ENCODE data around the gene PLIN3.
A peak's percentile ranks its signal among the peaks of the same experiment; 100 is the strongest.

Gene PLIN3

GRCh38 chr19:4909156-4909896, 41.9 kb upstream of the PLIN3 start, which contains the start of gene UHRF1:
Gene UHRF1, plus strand, starts transcription at chr19:4909501. Its CDS starts 1,385 bp downstream, at chr19:4910886.
- no peak within 1 kb of the TSS for H3K27ac ChIP-seq
- H3K36me3 ChIP-seq, result no peaks in the 10 kb centered on the region
- H3K4me3 ChIP-seq, result peak within 1 kb of the TSS; percentile 59 to 60
- no peak for TF ChIP-seq CTCF (IDR thresholded peaks at IDR 0.05)
- no peak for DNase-seq
- no peaks in the 10 kb centered on the region for H3K9me3 ChIP-seq
- peaks cover 0 to 30% (median 28%) of the 10 kb centered on the region in 4 donors for H3K4me1 ChIP-seq
- H3K27me3 ChIP-seq, result peaks cover 0 to 20% of the 10 kb centered on the region in 2 donors
- intact Hi-C loops (cut with DNase I; ENCODE audit: low total_unique reads), result no loop called here

DNA sequence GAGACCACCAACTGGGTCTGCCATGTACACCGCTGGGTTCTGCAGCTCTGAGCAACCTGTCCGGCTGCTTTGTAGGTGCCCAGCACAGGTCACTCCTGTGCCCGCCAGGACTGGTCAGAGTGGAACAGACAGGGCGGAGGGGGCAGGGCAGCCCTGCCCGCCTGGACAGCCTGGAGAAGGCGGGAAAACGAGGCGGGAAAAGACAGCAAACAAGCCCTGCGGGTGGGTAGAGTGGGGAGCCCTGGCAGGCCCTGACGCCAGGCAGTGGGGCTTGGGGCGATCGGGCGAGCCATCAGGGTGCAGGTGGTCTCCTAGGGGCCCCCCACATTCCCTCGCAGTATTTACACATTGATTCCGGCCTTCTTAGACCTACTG, 41.3 kb upstream of the PLIN3 start:
- TF ChIP-seq CTCF (IDR thresholded peaks at IDR 0.05), result no peak
- Histone ChIP-seq H3K27me3 (peaks cover 0 to 20% of the 10 kb centered on the region in 2 donors), H3K4me3 (peak overlapping the region in 1 of 2 donors; percentile 60), H3K4me1 (peaks cover 0 to 30% (median 28%) of the 10 kb centered on the region in 4 donors), H3K27ac (no peak overlapping the region), H3K36me3 (no peaks in the 10 kb centered on the region), H3K9me3 (no peaks in the 10 kb centered on the region)
- intact Hi-C loops (cut with DNase I; ENCODE audit: low total_unique reads), result no loop called here
- no peak for DNase-seq

DNA sequence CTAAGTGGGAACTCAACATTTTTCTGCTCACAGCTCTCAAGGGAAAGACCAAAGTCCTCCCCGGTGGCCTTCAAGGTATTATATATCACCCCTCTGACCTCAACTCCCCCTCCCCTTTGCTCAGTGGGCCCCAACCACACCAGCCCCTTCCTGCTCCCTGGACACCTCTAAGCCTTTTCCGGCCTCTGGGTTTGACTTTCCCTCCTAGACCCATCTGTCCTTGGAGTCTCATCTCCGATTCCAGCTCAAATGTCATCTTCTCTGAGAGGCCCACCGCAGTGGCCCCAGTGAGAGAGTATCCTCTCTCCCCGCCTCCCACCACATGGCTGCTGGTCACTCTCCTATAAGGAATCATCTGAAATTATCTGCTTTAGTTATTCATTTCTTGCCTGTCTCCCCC, 40.9 kb upstream of the PLIN3 start:
- intact Hi-C loops (cut with DNase I; ENCODE audit: low total_unique reads), result no loop called here
- H3K27ac ChIP-seq, result no peak overlapping the region

DNA sequence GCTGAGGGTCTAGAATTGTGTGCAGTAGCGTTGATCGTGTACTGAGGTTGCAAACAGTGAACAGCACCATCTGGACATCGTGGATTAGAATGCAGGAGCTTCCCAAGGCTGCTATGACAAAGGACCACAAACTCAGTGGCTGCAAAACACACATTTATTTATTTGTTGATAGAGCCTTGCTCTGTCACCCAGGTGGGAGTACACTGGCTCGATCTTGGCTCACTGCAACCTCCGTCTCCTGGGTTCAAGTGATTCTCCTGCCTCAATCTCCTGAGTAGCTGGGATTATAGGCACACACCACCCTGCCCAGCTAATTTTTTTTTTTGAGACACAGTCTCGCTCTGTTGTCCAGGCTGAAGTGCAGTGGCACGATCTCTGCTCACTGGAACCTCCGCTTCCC, 39.5 kb upstream of the PLIN3 start:
- Histone ChIP-seq H3K4me3 (no peak overlapping the region), H3K9me3 (no peaks in the 10 kb centered on the region), H3K4me1 (peaks cover 0 to 27% (median 26%) of the 10 kb centered on the region in 4 donors), H3K27me3 (peaks cover 0 to 20% of the 10 kb centered on the region in 2 donors), H3K27ac (no peak overlapping the region), H3K36me3 (no peaks in the 10 kb centered on the region)
- DNase-seq, result no peak
- intact Hi-C loops (cut with DNase I; ENCODE audit: low total_unique reads), result no loop called here
- TF ChIP-seq CTCF (IDR thresholded peaks at IDR 0.05), result no peak

More for the DNA sequence above, 40.9 kb upstream of the PLIN3 start:
- no peaks in the 10 kb centered on the region for H3K9me3 ChIP-seq
- H3K4me3 ChIP-seq, result no peak overlapping the region
- DNase-seq, result no peak
- H3K27me3 ChIP-seq, result peaks cover 0 to 20% of the 10 kb centered on the region in 2 donors
- H3K36me3 ChIP-seq, result no peaks in the 10 kb centered on the region
- H3K4me1 ChIP-seq, result peaks cover 0 to 30% (median 28%) of the 10 kb centered on the region in 4 donors
- TF ChIP-seq CTCF (IDR thresholded peaks at IDR 0.05), result no peak

DNA sequence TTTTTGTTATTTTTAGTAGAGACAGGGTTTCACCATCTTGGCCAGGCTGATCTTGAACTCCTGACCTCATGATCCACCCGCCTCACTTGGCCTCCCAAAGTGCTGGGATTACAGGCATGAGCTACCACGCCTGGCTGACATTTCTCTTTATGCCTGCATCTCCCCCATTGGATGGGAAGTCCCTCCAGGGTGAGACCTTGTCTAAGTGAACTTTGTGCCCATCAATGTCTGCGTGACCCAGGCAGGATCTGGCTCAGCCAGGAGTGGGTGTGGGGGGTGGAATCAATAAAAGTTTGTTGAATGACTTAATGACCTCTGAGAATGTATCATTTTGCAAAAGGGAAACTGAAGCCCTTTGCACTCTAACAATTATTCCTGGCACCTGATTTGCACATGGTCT, 37.0 kb upstream of the PLIN3 start:
- Histone ChIP-seq H3K4me1 (peaks cover 0 to 8% (median 6%) of the 10 kb centered on the region in 4 donors), H3K9me3 (no peaks in the 10 kb centered on the region), H3K36me3 (no peaks in the 10 kb centered on the region), H3K27ac (no peak overlapping the region), H3K27me3 (peaks cover 0 to 18% of the 10 kb centered on the region in 2 donors), H3K4me3 (no peak overlapping the region)
- no peak for DNase-seq
- intact Hi-C loops (cut with DNase I; ENCODE audit: low total_unique reads), result no loop called here
- TF ChIP-seq CTCF (IDR thresholded peaks at IDR 0.05), result no peak

Measured in tibial artery (tissue), 4 donors.